ENCODE measurements around the gene THRB. TPM values are rescaled to one million over a fixed set of nuclear protein-coding genes. Genes with fewer than 3 reads are reported as not detected.

THRB gene
- total and polyA plus RNA-seq, 5 donors from 2014 or later: 0.30 TPM; not detected in 4

- DNase-seq (no peak), ATAC-seq (ENCODE audit: low read depth in 2 of 2) (no peak)
- no peak overlapping the region for H3K4me3 ChIP-seq (ENCODE audit: low read depth, low read length)
- Mint-ChIP-seq H3K27ac (no peak overlapping the region), H3K36me3 (no peaks in the 10 kb centered on the region), H3K4me3 (no peak overlapping the region), H3K4me1 (no peaks in the 10 kb centered on the region), H3K9me3 (no peaks in the 10 kb centered on the region), H3K27me3 (peaks cover 4% of the 10 kb centered on the region)
- no peaks in the 10 kb centered on the region for H3K27me3 ChIP-seq (ENCODE audit: control insufficient read depth, insufficient read depth, low read length)
- no peak overlapping the region for H3K27ac ChIP-seq (ENCODE audit: insufficient read depth, low read length, poor library complexity, severe bottlenecking)
- no peaks in the 10 kb centered on the region for H3K36me3 ChIP-seq (ENCODE audit: control insufficient read depth, insufficient read depth, low read length)
- H3K9me3 ChIP-seq (ENCODE audit: control insufficient read depth in 2 of 2, low read length in 2 of 2): no peaks in the 10 kb centered on the region
- no peaks in the 10 kb centered on the region for H3K4me1 ChIP-seq (ENCODE audit: control insufficient read depth, insufficient read depth, low read length, poor library complexity, severe bottlenecking)
Measured at GRCh38 chr3:24299806-24300626, 194.6 kb downstream of the THRB start.

- H3K9me3 ChIP-seq (ENCODE audit: control insufficient read depth in 2 of 2, low read length in 2 of 2): no peaks in the 10 kb centered on the region
- no peak for ATAC-seq (ENCODE audit: low read depth in 2 of 2)
- Mint-ChIP-seq H3K9me3 (peaks cover 0 to 2% (median 0%) of the 10 kb centered on the region in 7 donors), H3K4me1 (no peaks in the 10 kb centered on the region), H3K27ac (no peak overlapping the region), H3K4me3 (no peak overlapping the region), H3K36me3 (no peaks in the 10 kb centered on the region), H3K27me3 (peaks cover 4% of the 10 kb centered on the region)
- H3K4me3 ChIP-seq (ENCODE audit: low read depth, low read length): no peak overlapping the region
- DNase-seq: no peak
- H3K27ac ChIP-seq (ENCODE audit: insufficient read depth, low read length, poor library complexity, severe bottlenecking): no peak overlapping the region
- H3K4me1 ChIP-seq (ENCODE audit: control insufficient read depth, insufficient read depth, low read length, poor library complexity, severe bottlenecking): no peaks in the 10 kb centered on the region
- H3K27me3 ChIP-seq (ENCODE audit: control insufficient read depth, insufficient read depth, low read length): no peaks in the 10 kb centered on the region
- no peaks in the 10 kb centered on the region for H3K36me3 ChIP-seq (ENCODE audit: control insufficient read depth, insufficient read depth, low read length)
Measured at GRCh38 chr3:24299246-24299805, 195.3 kb downstream of the THRB start.

- Histone ChIP-seq H3K4me3 (ENCODE audit: low read depth, low read length) (no peak overlapping the region), H3K4me1 (ENCODE audit: control insufficient read depth, insufficient read depth, low read length, poor library complexity, severe bottlenecking) (no peaks in the 10 kb centered on the region), H3K27ac (ENCODE audit: insufficient read depth, low read length, poor library complexity, severe bottlenecking) (no peak overlapping the region), H3K27me3 (ENCODE audit: control insufficient read depth, insufficient read depth, low read length) (no peaks in the 10 kb centered on the region), H3K9me3 (ENCODE audit: control insufficient read depth in 2 of 2, low read length in 2 of 2) (peaks cover 0 to 4% of the 10 kb centered on the region in 2 experiments), H3K36me3 (ENCODE audit: control insufficient read depth, insufficient read depth, low read length) (no peaks in the 10 kb centered on the region)
- ATAC-seq (ENCODE audit: low read depth in 2 of 2): no peak
- Mint-ChIP-seq H3K27ac (no peak overlapping the region), H3K27me3 (no peaks in the 10 kb centered on the region), H3K9me3 (peaks cover 0 to 3% (median 0%) of the 10 kb centered on the region in 7 donors), H3K36me3 (no peaks in the 10 kb centered on the region), H3K4me1 (no peaks in the 10 kb centered on the region), H3K4me3 (no peak overlapping the region)
- no peak for DNase-seq
Measured at GRCh38 chr3:24296441-24297205, 198.0 kb downstream of the THRB start.

DNA sequence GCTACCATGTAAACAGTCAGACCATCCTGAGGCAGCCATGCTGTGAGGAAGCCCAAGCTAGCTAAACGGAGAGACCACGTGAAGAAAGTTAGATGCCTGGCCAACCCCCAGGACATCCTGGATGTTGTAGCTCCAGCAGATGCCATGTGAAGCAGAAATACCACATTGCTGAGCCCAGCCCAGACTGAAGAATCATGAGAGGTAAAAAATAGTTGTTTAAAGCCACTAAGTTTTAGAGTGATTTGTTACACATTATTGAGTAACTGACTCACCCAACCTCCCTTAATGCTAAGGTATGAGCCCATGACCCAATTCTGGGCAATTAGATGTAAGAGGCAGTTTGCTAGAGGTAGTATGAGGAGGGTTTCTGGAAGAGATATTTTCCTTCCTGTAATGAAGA is 200.5 kb downstream of the THRB start:
- Mint-ChIP-seq H3K27me3 (no peaks in the 10 kb centered on the region), H3K27ac (no peak overlapping the region), H3K36me3 (no peaks in the 10 kb centered on the region), H3K9me3 (peaks cover 0 to 5% (median 0%) of the 10 kb centered on the region in 7 donors), H3K4me3 (no peak overlapping the region), H3K4me1 (no peaks in the 10 kb centered on the region)
- DNase-seq (no peak), ATAC-seq (ENCODE audit: low read depth in 2 of 2) (no peak)
- no peaks in the 10 kb centered on the region for H3K4me1 ChIP-seq (ENCODE audit: control insufficient read depth, insufficient read depth, low read length, poor library complexity, severe bottlenecking)
- H3K27me3 ChIP-seq (ENCODE audit: control insufficient read depth, insufficient read depth, low read length): no peaks in the 10 kb centered on the region
- no peaks in the 10 kb centered on the region for H3K36me3 ChIP-seq (ENCODE audit: control insufficient read depth, insufficient read depth, low read length)
- H3K4me3 ChIP-seq (ENCODE audit: low read depth, low read length): no peak overlapping the region
- peaks cover 0 to 4% of the 10 kb centered on the region in 2 experiments for H3K9me3 ChIP-seq (ENCODE audit: control insufficient read depth in 2 of 2, low read length in 2 of 2)
- no peak overlapping the region for H3K27ac ChIP-seq (ENCODE audit: insufficient read depth, low read length, poor library complexity, severe bottlenecking)

DNA sequence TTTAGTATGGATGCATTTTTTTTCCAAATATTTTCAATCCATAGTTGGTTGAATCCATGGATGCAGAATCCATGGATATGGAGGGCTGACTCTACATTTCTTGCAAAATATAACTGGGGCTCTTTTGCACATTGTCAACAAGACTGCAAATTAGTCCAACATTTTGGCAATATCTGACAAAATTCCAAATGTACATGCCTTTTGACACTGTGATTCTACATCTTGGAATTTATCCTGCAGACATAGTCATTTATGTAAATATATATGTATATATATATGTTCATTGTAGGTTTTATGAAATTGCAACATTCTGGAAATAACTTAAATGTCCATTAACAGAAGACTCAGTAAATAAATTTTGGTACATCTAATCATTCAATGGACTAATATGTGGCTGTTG is 203.0 kb downstream of the THRB start:
- Mint-ChIP-seq H3K4me3 (no peak overlapping the region), H3K9me3 (peaks cover 0 to 5% (median 0%) of the 10 kb centered on the region in 7 donors), H3K36me3 (no peaks in the 10 kb centered on the region), H3K4me1 (no peaks in the 10 kb centered on the region), H3K27me3 (no peaks in the 10 kb centered on the region), H3K27ac (no peak overlapping the region)
- no peak for ATAC-seq (ENCODE audit: low read depth in 2 of 2)
- H3K4me3 ChIP-seq (ENCODE audit: low read depth, low read length): no peak overlapping the region
- no peaks in the 10 kb centered on the region for H3K36me3 ChIP-seq (ENCODE audit: control insufficient read depth, insufficient read depth, low read length)
- no peak for DNase-seq
- H3K9me3 ChIP-seq (ENCODE audit: control insufficient read depth in 2 of 2, low read length in 2 of 2): peaks cover 0 to 4% of the 10 kb centered on the region in 2 experiments
- H3K27me3 ChIP-seq (ENCODE audit: control insufficient read depth, insufficient read depth, low read length): no peaks in the 10 kb centered on the region
- no peak overlapping the region for H3K27ac ChIP-seq (ENCODE audit: insufficient read depth, low read length, poor library complexity, severe bottlenecking)
- H3K4me1 ChIP-seq (ENCODE audit: control insufficient read depth, insufficient read depth, low read length, poor library complexity, severe bottlenecking): no peaks in the 10 kb centered on the region

- Histone ChIP-seq H3K27ac (ENCODE audit: insufficient read depth, low read length, poor library complexity, severe bottlenecking) (no peak overlapping the region), H3K4me3 (ENCODE audit: low read depth, low read length) (no peak overlapping the region), H3K27me3 (ENCODE audit: control insufficient read depth, insufficient read depth, low read length) (no peaks in the 10 kb centered on the region), H3K9me3 (ENCODE audit: control insufficient read depth in 2 of 2, low read length in 2 of 2) (peaks cover 0 to 4% of the 10 kb centered on the region in 2 experiments), H3K36me3 (ENCODE audit: control insufficient read depth, insufficient read depth, low read length) (no peaks in the 10 kb centered on the region), H3K4me1 (ENCODE audit: control insufficient read depth, insufficient read depth, low read length, poor library complexity, severe bottlenecking) (no peaks in the 10 kb centered on the region)
- Mint-ChIP-seq H3K27ac (no peak overlapping the region), H3K27me3 (no peaks in the 10 kb centered on the region), H3K36me3 (no peaks in the 10 kb centered on the region), H3K4me3 (no peak overlapping the region), H3K4me1 (no peaks in the 10 kb centered on the region), H3K9me3 (peaks cover 0 to 5% (median 2%) of the 10 kb centered on the region in 7 donors)
- DNase-seq (no peak), ATAC-seq (ENCODE audit: low read depth in 2 of 2) (no peak)
Measured at GRCh38 chr3:24290596-24290995, 204.1 kb downstream of the THRB start.

DNA sequence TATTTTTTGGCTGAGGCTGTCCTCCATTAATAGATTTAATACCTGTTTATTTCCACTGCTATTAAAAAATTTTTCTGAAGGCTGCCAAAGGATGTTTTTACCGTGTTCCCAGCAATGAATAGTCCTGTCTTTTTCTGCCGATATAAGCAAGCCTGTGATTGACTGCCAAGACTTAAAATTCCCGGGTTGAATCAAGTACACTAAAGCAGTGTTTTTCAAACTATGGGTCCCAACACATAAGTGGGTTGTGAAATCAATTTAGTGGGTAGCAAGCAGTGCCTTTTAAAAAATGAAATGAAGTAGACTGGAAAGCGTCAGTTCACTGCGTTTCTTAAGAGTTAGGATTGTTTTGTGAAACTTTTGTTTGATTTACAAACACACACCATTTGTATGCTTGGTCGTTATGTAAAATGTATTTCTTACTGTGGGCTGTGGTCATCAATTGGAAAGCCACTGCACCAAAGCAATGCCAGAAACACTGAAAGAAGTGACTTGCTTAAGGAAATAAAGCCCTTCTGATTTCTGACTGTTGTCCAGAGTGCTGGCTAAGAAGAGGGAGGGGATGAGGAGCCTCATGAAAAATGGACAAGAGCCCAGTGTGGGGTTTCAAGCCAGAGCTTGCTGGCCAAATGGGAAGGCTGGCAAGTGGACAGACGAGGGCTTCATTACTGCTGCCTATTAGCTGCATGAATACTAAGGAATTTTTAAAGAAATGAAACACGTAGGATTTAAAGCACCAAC is 206.0 kb downstream of the THRB start:
- no peaks in the 10 kb centered on the region for H3K9me3 ChIP-seq (ENCODE audit: control insufficient read depth in 2 of 2, low read length in 2 of 2)
- H3K36me3 Mint-ChIP-seq: no peaks in the 10 kb centered on the region
- H3K4me3 ChIP-seq (ENCODE audit: low read depth, low read length): no peak overlapping the region
- no peaks in the 10 kb centered on the region for H3K27me3 Mint-ChIP-seq
- H3K27ac ChIP-seq (ENCODE audit: insufficient read depth, low read length, poor library complexity, severe bottlenecking): no peak overlapping the region
- no peaks in the 10 kb centered on the region for H3K4me1 ChIP-seq (ENCODE audit: control insufficient read depth, insufficient read depth, low read length, poor library complexity, severe bottlenecking)
- H3K4me3 Mint-ChIP-seq: no peak overlapping the region
- ATAC-seq (ENCODE audit: low read depth in 2 of 2) (no peak), DNase-seq (no peak)
- no peak overlapping the region for H3K27ac Mint-ChIP-seq
- no peaks in the 10 kb centered on the region for H3K27me3 ChIP-seq (ENCODE audit: control insufficient read depth, insufficient read depth, low read length)
- H3K4me1 Mint-ChIP-seq: no peaks in the 10 kb centered on the region
- peaks cover 0 to 5% (median 0%) of the 10 kb centered on the region in 7 donors for H3K9me3 Mint-ChIP-seq
- H3K36me3 ChIP-seq (ENCODE audit: control insufficient read depth, insufficient read depth, low read length): no peaks in the 10 kb centered on the region
